Measurements from ENCODE around the gene ASB11. TPM values are rescaled to one million over a fixed set of nuclear protein-coding genes. Genes with fewer than 3 reads are reported as not detected.

Gene ASB11
- polyA plus RNA-seq, 1 donor from 2014 or later: not detected

DNA sequence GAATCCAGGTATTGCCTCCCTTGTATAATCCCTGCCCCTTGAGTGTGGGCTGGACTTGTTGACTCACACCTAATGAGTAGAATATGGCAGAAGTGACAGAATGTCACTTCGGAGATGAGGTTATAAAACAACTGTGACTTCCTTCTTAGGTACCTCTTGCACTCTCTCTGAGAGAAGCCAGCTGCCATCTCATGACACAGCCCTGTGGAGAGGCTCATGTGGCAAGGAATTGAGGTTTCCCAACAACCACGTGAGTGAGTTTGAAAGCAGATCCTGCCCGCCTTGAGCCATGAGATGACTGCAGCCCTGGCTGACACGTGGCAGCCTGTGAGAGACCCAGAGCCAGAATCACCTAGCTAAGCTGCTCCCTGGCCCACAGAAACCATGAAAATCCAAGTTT lies 13.5 kb downstream of the ASB11 start:
- Histone ChIP-seq H3K9me2 (ENCODE audit: insufficient read depth, low read length) (no peaks in the 10 kb centered on the region), H3K27me3 (ENCODE audit: insufficient read depth, low read depth, low read length) (no peaks in the 10 kb centered on the region), H3K9ac (ENCODE audit: low read length) (no peak overlapping the region), H3K79me2 (replicated peaks; ENCODE audit: insufficient read depth, low read length) (no peaks in the 10 kb centered on the region), H3F3A (ENCODE audit: insufficient read depth, low read length, poor library complexity, severe bottlenecking) (no peaks in the 10 kb centered on the region), H3K27ac (ENCODE audit: low read length) (no peak overlapping the region), H3K36me3 (ENCODE audit: insufficient read depth, low read length) (no peaks in the 10 kb centered on the region), H3K4me2 (ENCODE audit: low read length) (no peak overlapping the region), H2AFZ (ENCODE audit: low read depth, low read length) (no peak overlapping the region), H3K9me3 (ENCODE audit: low read length) (no peaks in the 10 kb centered on the region), H3K4me3 (ENCODE audit: low read length) (no peak overlapping the region), H4K20me1 (ENCODE audit: insufficient read depth) (no peaks in the 10 kb centered on the region)
- TF ChIP-seq RAD21 (conservative IDR thresholded peaks at IDR 0.05) (no peak), MXI1 (conservative IDR thresholded peaks at IDR 0.05; ENCODE audit: poor library complexity, severe bottlenecking) (no peak), EZH2 (IDR thresholded peaks at IDR 0.05; ENCODE audit: borderline replicate concordance, insufficient read depth, low read length, poor library complexity, severe bottlenecking) (no peak), SMC3 (conservative IDR thresholded peaks at IDR 0.05; ENCODE audit: poor library complexity) (no peak), EP300 (conservative IDR thresholded peaks at IDR 0.05; ENCODE audit: poor library complexity, severe bottlenecking) (no peak), POLR2AphosphoS5 (IDR thresholded peaks at IDR 0.05) (no peak), TAF1 (IDR thresholded peaks at IDR 0.05; ENCODE audit: low read depth) (no peak)
- TF ChIP-seq, protein P1, sequence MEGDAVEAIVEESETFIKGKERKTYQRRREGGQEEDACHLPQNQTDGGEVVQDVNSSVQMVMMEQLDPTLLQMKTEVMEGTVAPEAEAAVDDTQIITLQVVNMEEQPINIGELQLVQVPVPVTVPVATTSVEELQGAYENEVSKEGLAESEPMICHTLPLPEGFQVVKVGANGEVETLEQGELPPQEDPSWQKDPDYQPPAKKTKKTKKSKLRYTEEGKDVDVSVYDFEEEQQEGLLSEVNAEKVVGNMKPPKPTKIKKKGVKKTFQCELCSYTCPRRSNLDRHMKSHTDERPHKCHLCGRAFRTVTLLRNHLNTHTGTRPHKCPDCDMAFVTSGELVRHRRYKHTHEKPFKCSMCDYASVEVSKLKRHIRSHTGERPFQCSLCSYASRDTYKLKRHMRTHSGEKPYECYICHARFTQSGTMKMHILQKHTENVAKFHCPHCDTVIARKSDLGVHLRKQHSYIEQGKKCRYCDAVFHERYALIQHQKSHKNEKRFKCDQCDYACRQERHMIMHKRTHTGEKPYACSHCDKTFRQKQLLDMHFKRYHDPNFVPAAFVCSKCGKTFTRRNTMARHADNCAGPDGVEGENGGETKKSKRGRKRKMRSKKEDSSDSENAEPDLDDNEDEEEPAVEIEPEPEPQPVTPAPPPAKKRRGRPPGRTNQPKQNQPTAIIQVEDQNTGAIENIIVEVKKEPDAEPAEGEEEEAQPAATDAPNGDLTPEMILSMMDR (IDR thresholded peaks at IDR 0.05; ENCODE audit: poor library complexity, severe bottlenecking): no peak
- TF ChIP-seq, protein P2, sequence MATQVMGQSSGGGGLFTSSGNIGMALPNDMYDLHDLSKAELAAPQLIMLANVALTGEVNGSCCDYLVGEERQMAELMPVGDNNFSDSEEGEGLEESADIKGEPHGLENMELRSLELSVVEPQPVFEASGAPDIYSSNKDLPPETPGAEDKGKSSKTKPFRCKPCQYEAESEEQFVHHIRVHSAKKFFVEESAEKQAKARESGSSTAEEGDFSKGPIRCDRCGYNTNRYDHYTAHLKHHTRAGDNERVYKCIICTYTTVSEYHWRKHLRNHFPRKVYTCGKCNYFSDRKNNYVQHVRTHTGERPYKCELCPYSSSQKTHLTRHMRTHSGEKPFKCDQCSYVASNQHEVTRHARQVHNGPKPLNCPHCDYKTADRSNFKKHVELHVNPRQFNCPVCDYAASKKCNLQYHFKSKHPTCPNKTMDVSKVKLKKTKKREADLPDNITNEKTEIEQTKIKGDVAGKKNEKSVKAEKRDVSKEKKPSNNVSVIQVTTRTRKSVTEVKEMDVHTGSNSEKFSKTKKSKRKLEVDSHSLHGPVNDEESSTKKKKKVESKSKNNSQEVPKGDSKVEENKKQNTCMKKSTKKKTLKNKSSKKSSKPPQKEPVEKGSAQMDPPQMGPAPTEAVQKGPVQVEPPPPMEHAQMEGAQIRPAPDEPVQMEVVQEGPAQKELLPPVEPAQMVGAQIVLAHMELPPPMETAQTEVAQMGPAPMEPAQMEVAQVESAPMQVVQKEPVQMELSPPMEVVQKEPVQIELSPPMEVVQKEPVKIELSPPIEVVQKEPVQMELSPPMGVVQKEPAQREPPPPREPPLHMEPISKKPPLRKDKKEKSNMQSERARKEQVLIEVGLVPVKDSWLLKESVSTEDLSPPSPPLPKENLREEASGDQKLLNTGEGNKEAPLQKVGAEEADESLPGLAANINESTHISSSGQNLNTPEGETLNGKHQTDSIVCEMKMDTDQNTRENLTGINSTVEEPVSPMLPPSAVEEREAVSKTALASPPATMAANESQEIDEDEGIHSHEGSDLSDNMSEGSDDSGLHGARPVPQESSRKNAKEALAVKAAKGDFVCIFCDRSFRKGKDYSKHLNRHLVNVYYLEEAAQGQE (IDR thresholded peaks at IDR 0.05; ENCODE audit: borderline replicate concordance): no peak

DNA sequence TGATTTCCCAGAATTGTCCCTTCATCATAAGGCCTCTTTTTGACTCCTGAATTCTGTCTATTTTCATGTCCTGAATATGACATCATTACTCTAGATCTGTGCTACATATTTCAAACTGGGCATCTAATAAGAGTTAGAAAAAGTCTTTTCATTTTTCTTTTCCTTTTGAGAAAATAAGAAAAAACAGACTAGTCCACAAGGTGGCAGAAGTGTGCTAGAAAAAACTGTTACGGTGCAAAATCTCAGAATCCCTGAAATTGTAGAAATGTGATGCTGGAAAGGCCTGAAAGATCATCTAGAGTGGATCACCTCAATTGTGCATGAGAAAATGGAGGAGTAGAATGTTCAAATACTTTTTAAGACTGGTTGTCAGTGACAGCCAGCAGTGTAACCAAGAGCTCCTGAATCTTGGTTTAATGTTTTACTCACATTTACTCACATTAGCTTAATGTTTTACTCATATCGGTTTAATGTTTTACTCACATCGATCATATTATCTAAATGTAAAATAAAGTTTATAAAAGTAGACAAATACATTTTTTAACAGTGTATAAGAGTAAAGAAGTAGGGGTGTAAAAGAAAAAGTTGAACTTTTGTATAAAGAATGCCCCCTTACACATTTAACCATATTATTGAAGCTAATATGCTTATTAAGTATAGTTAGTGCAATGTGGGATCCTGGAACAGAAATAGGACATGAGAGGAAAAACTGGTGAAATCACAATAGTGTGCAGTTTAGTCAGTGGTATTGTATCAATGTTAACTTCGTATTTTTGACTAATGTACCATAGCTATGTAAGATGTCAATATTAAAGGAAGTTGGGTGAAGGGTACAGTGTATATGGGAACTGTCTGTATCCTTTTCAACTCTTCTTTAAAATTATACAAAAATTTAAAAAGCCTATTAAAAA lies 15.2 kb downstream of the ASB11 start:
- H3K27ac ChIP-seq (ENCODE audit: low read length): no peak overlapping the region
- TF ChIP-seq MXI1 (conservative IDR thresholded peaks at IDR 0.05; ENCODE audit: poor library complexity, severe bottlenecking): no peak
- TF ChIP-seq RAD21 (conservative IDR thresholded peaks at IDR 0.05): peak; percentile 53
- TF ChIP-seq TAF1 (IDR thresholded peaks at IDR 0.05; ENCODE audit: low read depth): no peak
- no peak for TF ChIP-seq EZH2 (IDR thresholded peaks at IDR 0.05; ENCODE audit: borderline replicate concordance, insufficient read depth, low read length, poor library complexity, severe bottlenecking)
- TF ChIP-seq, protein P1 (IDR thresholded peaks at IDR 0.05; ENCODE audit: poor library complexity, severe bottlenecking): peak; percentile 57
- peak; percentile 59 for TF ChIP-seq SMC3 (conservative IDR thresholded peaks at IDR 0.05; ENCODE audit: poor library complexity)
- no peak for TF ChIP-seq POLR2AphosphoS5 (IDR thresholded peaks at IDR 0.05)
- TF ChIP-seq EP300 (conservative IDR thresholded peaks at IDR 0.05; ENCODE audit: poor library complexity, severe bottlenecking): no peak
- TF ChIP-seq, protein P2 (IDR thresholded peaks at IDR 0.05; ENCODE audit: borderline replicate concordance): no peak
- H3K27me3 ChIP-seq (ENCODE audit: insufficient read depth, low read depth, low read length): no peaks in the 10 kb centered on the region
- H3F3A ChIP-seq (ENCODE audit: insufficient read depth, low read length, poor library complexity, severe bottlenecking): no peaks in the 10 kb centered on the region
- no peak overlapping the region for H3K9ac ChIP-seq (ENCODE audit: low read length)
- H3K4me2 ChIP-seq (ENCODE audit: low read length): no peak overlapping the region
- no peaks in the 10 kb centered on the region for H3K79me2 ChIP-seq (replicated peaks; ENCODE audit: insufficient read depth, low read length)
- no peaks in the 10 kb centered on the region for H3K36me3 ChIP-seq (ENCODE audit: insufficient read depth, low read length)
- H2AFZ ChIP-seq (ENCODE audit: low read depth, low read length): no peak overlapping the region
- no peaks in the 10 kb centered on the region for H3K9me3 ChIP-seq (ENCODE audit: low read length)
- H4K20me1 ChIP-seq (ENCODE audit: insufficient read depth): no peaks in the 10 kb centered on the region
- no peak overlapping the region for H3K4me3 ChIP-seq (ENCODE audit: low read length)
- H3K9me2 ChIP-seq (ENCODE audit: insufficient read depth, low read length): no peaks in the 10 kb centered on the region
